CD4-positive, alpha-beta memory T cell (primary cell): Measurements from ENCODE around the gene IFITM10. TPM values are rescaled to one million over a fixed set of nuclear protein-coding genes. Genes with fewer than 3 reads are reported as not detected.

ENCODE experiments used
- CTCF ChIA-PET: fragments of 350-600 bp; sonication (Branson Sonifier 250); formaldehyde crosslinking; loops from one replicate; lab custom pipeline; 2021; ENCODE audit warnings: inconsistent platforms; ENCODE audit not compliant: partially characterized antibody; lab: Charles Lee
- POLR2A ChIA-PET: fragments of 350-600 bp; sonication (Branson Sonifier 250); formaldehyde crosslinking; loops from one replicate; lab custom pipeline; 2021; ENCODE audit not compliant: partially characterized antibody; lab: Charles Lee
- DNase-seq, 5 donors: peaks; one replicate each; pipeline versions ENCODE4 v3.0.0 to v3.0.0-alpha.2; 2020 to 2022; ENCODE audit warnings: mixed read lengths in 1 of 5
- H3K27ac ChIP-seq: one replicate; pipeline ENCODE4 v1.7.0; 2013; ENCODE audit warnings: low read depth, low read length
- H3K27me3 ChIP-seq: 2 replicates; pipeline ENCODE4 v1.7.0; 2013; ENCODE audit warnings: mild to moderate bottlenecking, low read length, moderate library complexity; ENCODE audit not compliant: insufficient read depth
- H3K36me3 ChIP-seq: 2 replicates; pipeline ENCODE4 v1.7.0; 2013; ENCODE audit warnings: mild to moderate bottlenecking, low read length, moderate library complexity; ENCODE audit not compliant: insufficient read depth
- H3K4me1 ChIP-seq: 2 replicates; pipeline ENCODE4 v1.7.0; 2013; ENCODE audit warnings: mild to moderate bottlenecking, low read length, moderate library complexity; ENCODE audit not compliant: insufficient read depth
- H3K4me3 ChIP-seq, 2 donors: one replicate each; pipeline ENCODE4 v1.7.0; 2013; ENCODE audit warnings: low read length in 2 of 2, mild to moderate bottlenecking in 1 of 2
- H3K9me3 ChIP-seq, 2 donors: one replicate each; pipeline ENCODE4 v1.7.0; 2013; ENCODE audit warnings: low read length in 2 of 2, control low read depth in 1 of 2; ENCODE audit not compliant: control insufficient read depth in 1 of 2
- H3K27ac Mint-ChIP-seq, 7 donors: one replicate each; pipeline ENCODE4 v1.8.0; 2020 to 2021; ENCODE audit warnings: mixed read lengths in 7 of 7, mild to moderate bottlenecking in 6 of 7, inconsistent platforms in 3 of 7, moderate library complexity in 3 of 7
- H3K27me3 Mint-ChIP-seq, 2 donors: one replicate each; pipeline ENCODE4 v1.8.0; 2020 to 2021; ENCODE audit warnings: mixed read lengths in 2 of 2
- H3K36me3 Mint-ChIP-seq, 2 donors: one replicate each; pipeline ENCODE4 v1.8.0; 2020 to 2021; ENCODE audit warnings: mixed read lengths in 2 of 2, inconsistent platforms in 1 of 2, mild to moderate bottlenecking in 1 of 2
- H3K4me1 Mint-ChIP-seq, 4 donors: one replicate each; pipeline ENCODE4 v1.8.0; 2020 to 2021; ENCODE audit warnings: mixed read lengths in 4 of 4, mild to moderate bottlenecking in 1 of 4
- H3K4me3 Mint-ChIP-seq, 8 donors: one replicate each; pipeline ENCODE4 v1.8.0; 2020 to 2021; ENCODE audit warnings: mixed read lengths in 8 of 8, mild to moderate bottlenecking in 7 of 8, moderate library complexity in 6 of 8, inconsistent platforms in 3 of 8
- H3K9me3 Mint-ChIP-seq, 8 donors: one replicate each; pipeline ENCODE4 v1.8.0; 2020 to 2021; ENCODE audit warnings: mixed read lengths in 8 of 8, mild to moderate bottlenecking in 5 of 8, inconsistent platforms in 3 of 8, moderate library complexity in 1 of 8
- intact Hi-C: fragments of 100-400 bp; cut with micrococcal nuclease; formaldehyde crosslinking; loops from one replicate; pipeline ENCODE4 v1.15.1; 2023
- polyA plus RNA-seq, 2 donors: library from polyadenylated mRNA; unstranded; fragments of 300-500 nt; fragmentation: Illumina TruSeq; gene quantifications; one replicate each; pipeline ENCODE4 v1.2.3, GENCODE V29; 2021
- total RNA-seq, 2 experiments: library from RNA; stranded (reverse); gene quantifications; one replicate each; pipeline ENCODE4 v1.2.3, GENCODE V29; 2021

The IFITM10 gene
- total and polyA plus RNA-seq, 4 experiments from 2014 or later: 1.6 to 1.8 TPM; not detected in 2

- no peak overlapping the region for H3K27ac Mint-ChIP-seq
- Histone ChIP-seq H3K9me3 (no peaks in the 10 kb centered on the region), H3K27me3 (no peaks in the 10 kb centered on the region), H3K4me3 (no peak overlapping the region), H3K4me1 (peaks cover 24% of the 10 kb centered on the region), H3K36me3 (no peaks in the 10 kb centered on the region), H3K27ac (no peak overlapping the region)
- H3K27me3 Mint-ChIP-seq: no peaks in the 10 kb centered on the region
- no peak for DNase-seq
- intact Hi-C loops: no loop called here
- ChIA-PET CTCF (interaction anchor here (0.7 kb wide), 1 partner anchor 66 kb away, joined by 3 read pairs; no protein-coding TSS in a partner anchor), POLR2A (no interaction called here)
- H3K4me1 Mint-ChIP-seq: peaks cover 11 to 20% (median 15%) of the 10 kb centered on the region in 4 donors
- peaks cover 0 to 6% of the 10 kb centered on the region in 2 donors for H3K36me3 Mint-ChIP-seq
- H3K9me3 Mint-ChIP-seq: no peaks in the 10 kb centered on the region
- H3K4me3 Mint-ChIP-seq: no peak overlapping the region
Measured at GRCh38 chr11:1766719-1767398, 16.5 kb upstream of the IFITM10 start.

DNA sequence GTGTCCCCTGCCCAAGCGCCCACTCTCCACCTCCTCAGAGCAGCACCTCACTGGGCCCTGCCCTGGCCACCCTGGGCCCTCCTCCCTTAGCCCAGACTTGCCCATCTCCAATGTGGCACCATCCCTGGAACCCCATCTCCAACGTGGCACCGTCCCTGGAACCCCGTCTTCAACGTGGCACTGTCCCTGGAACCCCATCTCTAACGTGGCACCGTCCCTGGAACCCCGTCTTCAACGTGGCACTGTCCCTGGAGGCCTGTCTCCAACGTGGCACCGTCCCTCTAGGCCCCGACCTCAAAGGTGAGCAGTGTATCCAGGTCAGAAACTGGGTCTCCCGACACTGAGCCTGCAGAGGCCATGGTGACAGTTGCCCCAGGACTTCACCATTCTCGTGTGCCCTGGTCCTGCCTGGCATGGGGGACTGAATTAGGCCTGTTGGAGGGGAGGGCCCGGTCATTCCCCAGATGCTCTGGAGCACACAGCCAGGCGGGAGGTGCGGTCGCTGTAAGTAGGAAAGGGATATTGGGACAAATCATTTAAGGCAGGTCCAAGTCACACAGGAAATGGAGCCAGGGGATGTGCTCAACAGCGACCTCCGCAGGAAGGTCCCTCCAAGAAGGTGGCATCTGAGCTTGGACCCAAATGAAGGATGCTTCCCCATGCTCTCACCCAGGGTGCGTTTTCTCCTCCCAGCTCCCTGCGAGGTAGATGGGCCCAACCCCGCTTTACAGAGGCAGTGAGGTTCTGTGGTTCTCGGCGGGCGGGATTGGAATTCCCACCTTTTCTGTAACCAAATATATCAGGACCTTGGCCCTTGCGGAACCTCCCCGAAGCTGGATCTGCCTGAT, 15.7 kb upstream of the IFITM10 start:
- Mint-ChIP-seq H3K9me3 (no peaks in the 10 kb centered on the region), H3K27me3 (no peaks in the 10 kb centered on the region), H3K27ac (no peak overlapping the region), H3K4me1 (peaks cover 14 to 23% (median 19%) of the 10 kb centered on the region in 4 donors), H3K36me3 (peaks cover 0 to 6% of the 10 kb centered on the region in 2 donors), H3K4me3 (peak overlapping the region in 2 of 8 donors; percentile 10 to 49)
- peak in 1 of 5 donors; percentile 20 for DNase-seq
- Histone ChIP-seq H3K27ac (no peak overlapping the region), H3K4me3 (no peak overlapping the region), H3K27me3 (no peaks in the 10 kb centered on the region), H3K4me1 (peaks cover 28% of the 10 kb centered on the region), H3K36me3 (no peaks in the 10 kb centered on the region), H3K9me3 (no peaks in the 10 kb centered on the region)
- ChIA-PET POLR2A (no interaction called here), CTCF (interaction anchor here (0.7 to 2.2 kb wide), 2 partner anchors 10 to 67 kb away, joined by 3 to 6 read pairs; no protein-coding TSS in a partner anchor)
- intact Hi-C loops: no loop called here

GRCh38 chr11:1763796-1764661, 13.6 kb upstream of the IFITM10 start, which contains the start of gene CTSD:
Gene CTSD (minus strand): TSS chr11:1763927. CDS start chr11:1763859, 68 bp downstream.
- Mint-ChIP-seq H3K27me3 (no peaks in the 10 kb centered on the region), H3K27ac (peak within 1 kb of the TSS; percentile 48 to 93 (median 85)), H3K9me3 (no peaks in the 10 kb centered on the region), H3K4me1 (peaks cover 10 to 43% (median 25%) of the 10 kb centered on the region in 4 donors), H3K36me3 (peaks cover 0 to 6% of the 10 kb centered on the region in 2 donors), H3K4me3 (peak within 1 kb of the TSS; percentile 86 to 92 (median 90))
- POLR2A ChIA-PET: interaction anchor here (0.7 to 1.5 kb wide), 6 partner anchors 10 to 90 kb away, joined by 3 to 9 read pairs (median 4); no protein-coding TSS in a partner anchor
- peak; percentile 78 to 90 (median 83) for DNase-seq
- Histone ChIP-seq H3K4me3 (peak within 1 kb of the TSS; percentile 58 to 75), H3K27ac (peak within 1 kb of the TSS; percentile 62), H3K27me3 (no peaks in the 10 kb centered on the region), H3K4me1 (peaks cover 49% of the 10 kb centered on the region), H3K9me3 (no peaks in the 10 kb centered on the region), H3K36me3 (no peaks in the 10 kb centered on the region)
- CTCF ChIA-PET: interaction anchor here (1.1 to 2.2 kb wide), 2 partner anchors 8 to 70 kb away, joined by 4 to 6 read pairs; no protein-coding TSS in a partner anchor
- intact Hi-C loops: no loop called here

DNA sequence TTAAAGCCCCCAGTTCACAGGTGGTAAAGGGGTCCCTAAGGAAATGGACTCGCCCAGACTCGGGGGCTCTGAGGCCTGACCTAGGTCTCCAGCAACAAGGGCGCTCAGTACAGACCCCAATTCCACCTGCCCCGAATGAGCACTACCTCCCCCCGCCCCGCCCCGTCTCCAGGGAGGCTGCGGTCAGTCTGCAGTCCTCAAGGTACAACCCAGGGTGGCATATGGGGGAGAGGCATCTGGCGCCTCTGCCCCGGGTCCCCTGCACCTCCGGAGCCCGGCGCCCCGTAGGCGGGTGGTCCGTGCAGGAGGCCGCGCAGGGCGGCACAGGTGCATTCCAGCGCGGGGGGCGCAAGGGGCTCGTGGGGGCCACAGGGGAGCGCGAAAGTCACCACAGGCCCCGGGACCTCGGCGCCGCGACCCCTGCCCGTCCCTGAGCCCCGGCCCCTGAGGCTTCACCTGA, 13.0 kb upstream of the IFITM10 start:
- H3K27ac Mint-ChIP-seq: peak overlapping the region in 2 of 7 donors; percentile 18 to 82
- peaks cover 0 to 9% of the 10 kb centered on the region in 2 donors for H3K36me3 Mint-ChIP-seq
- intact Hi-C loops: no loop called here

GRCh38 chr11:1762537-1763302, 12.3 kb upstream of the IFITM10 start:
- POLR2A ChIA-PET: no interaction called here
- Histone ChIP-seq H3K4me3 (peak overlapping the region; percentile 58 to 66), H3K4me1 (peaks cover 62% of the 10 kb centered on the region), H3K27ac (peak overlapping the region; percentile 62), H3K9me3 (no peaks in the 10 kb centered on the region), H3K36me3 (no peaks in the 10 kb centered on the region), H3K27me3 (no peaks in the 10 kb centered on the region)
- Mint-ChIP-seq H3K4me1 (peaks cover 12 to 54% (median 36%) of the 10 kb centered on the region in 4 donors), H3K27ac (peak overlapping the region; percentile 72 to 85 (median 81)), H3K27me3 (no peaks in the 10 kb centered on the region), H3K9me3 (no peaks in the 10 kb centered on the region), H3K4me3 (peak overlapping the region; percentile 72 to 86 (median 78)), H3K36me3 (peaks cover 0 to 11% of the 10 kb centered on the region in 2 donors)
- intact Hi-C loops: no loop called here
- DNase-seq: peak in 1 of 5 donors; percentile 34
- CTCF ChIA-PET: interaction anchor here (0.8 to 1.2 kb wide), 3 partner anchors 14 to 238 kb away, joined by 3 read pairs; no protein-coding TSS in a partner anchor

More for the DNA sequence above, 13.0 kb upstream of the IFITM10 start:
- Histone ChIP-seq H3K27ac (peak overlapping the region; percentile 62), H3K36me3 (no peaks in the 10 kb centered on the region), H3K4me3 (peak overlapping the region; percentile 58 to 66), H3K9me3 (no peaks in the 10 kb centered on the region), H3K4me1 (peaks cover 55% of the 10 kb centered on the region), H3K27me3 (no peaks in the 10 kb centered on the region)
- Mint-ChIP-seq H3K27me3 (no peaks in the 10 kb centered on the region), H3K4me3 (peak overlapping the region; percentile 72 to 86 (median 78)), H3K4me1 (peaks cover 10 to 50% (median 32%) of the 10 kb centered on the region in 4 donors), H3K9me3 (no peaks in the 10 kb centered on the region)
- POLR2A ChIA-PET: interaction anchor here (0.7 to 1.5 kb wide), 4 partner anchors 14 to 87 kb away, joined by 3 to 4 read pairs (median 4); no protein-coding TSS in a partner anchor
- DNase-seq: peak in 1 of 5 donors; percentile 37
- CTCF ChIA-PET: no interaction called here
